ENCODE measurements around the gene PCSK5. TPM values are rescaled to one million over a fixed set of nuclear protein-coding genes. Genes with fewer than 3 reads are reported as not detected.

PCSK5 gene
- total and polyA plus RNA-seq, 2 of the 8 experiments (the other 6 are each of a cell fraction or from before 2014, with no cell fraction given), result 5.5 to 10.7 TPM

GRCh38 chr9:76314321-76314720 is 423.8 kb downstream of the PCSK5 start (continued):
- TF ChIP-seq SIX5 (IDR thresholded peaks at IDR 0.05; ENCODE audit: low read depth, low read length) (no peak), CBX5 (IDR thresholded peaks at IDR 0.05; ENCODE audit: low read depth, low read length) (no peak), KDM1A (IDR thresholded peaks at IDR 0.05; ENCODE audit: borderline replicate concordance, low read length) (no peak), RAD21 (IDR thresholded peaks at IDR 0.05 in 1 of 2, conservative IDR thresholded peaks at IDR 0.05 in 1 of 2; ENCODE audit: low read depth in 2 of 2, low read length in 2 of 2) (no peak), RXRA (IDR thresholded peaks at IDR 0.05; ENCODE audit: insufficient read depth, low read depth, low read length) (no peak), CREB1 (IDR thresholded peaks at IDR 0.05) (no peak)
